ENCODE measurements around the gene PLSCR3. TPM values are rescaled to one million over a fixed set of nuclear protein-coding genes. Genes with fewer than 3 reads are reported as not detected.

PLSCR3 gene
- total RNA-seq, 2 experiments from 2014 or later: 78.2 to 87.0 TPM

DNA sequence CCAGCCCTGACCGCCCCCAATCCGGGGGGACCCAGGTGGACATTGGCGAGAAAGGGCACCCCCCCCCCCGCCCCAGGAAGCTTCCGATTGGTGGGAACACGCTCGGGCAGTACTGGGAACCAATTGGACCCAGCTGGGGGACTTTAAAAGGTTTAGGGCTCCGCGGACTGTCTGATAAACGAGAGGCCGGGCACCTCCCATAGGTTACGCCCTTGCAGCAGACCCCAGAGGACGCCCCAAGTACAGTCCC lies 9.3 kb upstream of the PLSCR3 start:
- POLR2A ChIA-PET: interaction anchor here (0.8 to 1.5 kb wide), 10 partner anchors 9 to 283 kb away, joined by 3 to 8 read pairs (median 4); partner anchors contain the start of genes PLSCR3, POLR2A, TP53 and WRAP53
- no peaks in the 10 kb centered on the region for H3K27me3 Mint-ChIP-seq
- peak overlapping the region; percentile 97 for H3K4me3 Mint-ChIP-seq
- DNase-seq: no peak
- intact Hi-C loops (cut with micrococcal nuclease): loop anchor here (5.0 kb wide), 1 partner anchor 96 kb away; the partner anchor contains the start of gene EIF5A
- peaks cover 25% of the 10 kb centered on the region for H3K4me1 Mint-ChIP-seq (ENCODE audit: low read depth)
- CTCF ChIA-PET: interaction anchor here (0.8 to 3.0 kb wide), 10 partner anchors 19 to 690 kb away, joined by 3 to 25 read pairs (median 3); partner anchors contain the start of genes SENP3 and TP53
- H3K27ac Mint-ChIP-seq: peak overlapping the region; percentile 92
- H3K36me3 Mint-ChIP-seq: no peaks in the 10 kb centered on the region
- H3K9me3 Mint-ChIP-seq: no peaks in the 10 kb centered on the region

DNA sequence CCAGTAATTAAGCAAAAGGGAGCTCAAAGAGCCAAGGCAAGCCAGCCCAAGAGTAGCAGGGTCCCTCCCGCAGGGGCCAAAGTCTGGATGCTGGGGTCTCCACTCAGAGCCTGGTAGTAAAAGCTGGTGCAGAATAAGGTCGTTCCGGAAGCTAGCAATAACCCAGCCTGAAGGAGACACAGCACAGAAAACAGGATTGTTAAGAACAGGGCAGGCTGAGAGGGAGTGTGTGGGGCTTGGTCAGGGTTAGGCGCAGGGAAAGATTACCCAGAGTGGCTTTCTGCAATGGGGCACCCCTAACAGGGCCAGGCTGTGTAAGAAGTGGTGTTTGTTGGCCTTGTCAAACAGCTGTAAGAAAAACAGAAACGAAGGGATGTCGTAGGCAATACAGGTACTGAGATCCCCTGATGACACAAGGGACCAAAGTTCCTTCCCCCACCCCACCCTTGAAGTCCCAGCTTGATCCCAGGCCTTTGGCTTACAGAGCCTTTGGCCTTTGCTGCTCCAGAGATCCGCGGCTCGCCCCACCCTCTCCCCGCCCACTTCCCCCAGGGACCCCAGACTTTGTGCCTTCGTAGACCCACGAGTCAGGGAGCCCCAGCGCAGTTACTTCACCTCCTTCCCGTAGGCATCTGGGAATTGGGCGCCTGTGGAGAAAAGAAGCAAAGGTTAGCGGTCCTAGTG lies 8.9 kb upstream of the PLSCR3 start:
- Mint-ChIP-seq H3K27ac (peak overlapping the region; percentile 92), H3K9me3 (no peaks in the 10 kb centered on the region), H3K27me3 (no peaks in the 10 kb centered on the region), H3K36me3 (no peaks in the 10 kb centered on the region), H3K4me1 (ENCODE audit: low read depth) (peaks cover 25% of the 10 kb centered on the region), H3K4me3 (peak overlapping the region; percentile 97)
- ChIA-PET POLR2A (interaction anchor here (1.1 to 1.5 kb wide), 6 partner anchors 8 to 284 kb away, joined by 3 to 8 read pairs (median 4); partner anchors contain the start of genes PLSCR3, POLR2A, TP53 and WRAP53), CTCF (interaction anchor here (0.8 to 3.0 kb wide), 7 partner anchors 20 to 690 kb away, joined by 3 to 25 read pairs (median 3); partner anchors contain the start of genes SENP3 and TP53)
- intact Hi-C loops (cut with micrococcal nuclease): loop anchor here (5.0 kb wide), 1 partner anchor 96 kb away; the partner anchor contains the start of gene EIF5A
- DNase-seq: peak; percentile 37

DNA sequence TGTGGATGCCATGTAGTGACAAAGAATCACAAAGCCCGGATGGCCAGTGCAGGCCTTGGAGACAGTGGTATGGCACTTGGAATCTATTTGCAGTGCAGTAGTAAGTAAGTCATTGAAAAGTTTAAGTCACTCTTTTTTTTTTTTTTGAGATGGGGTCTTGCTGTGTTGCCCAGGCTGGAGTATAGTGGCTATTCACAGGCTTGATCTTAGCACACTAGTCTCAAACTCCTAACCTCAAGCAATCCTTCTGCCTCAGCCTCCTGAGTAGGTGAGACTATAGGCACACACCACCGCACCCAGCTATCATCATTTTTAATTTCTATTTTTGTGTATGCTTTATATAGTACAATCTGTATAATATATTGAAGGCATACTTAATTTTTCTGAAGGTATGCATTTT lies 4.3 kb upstream of the PLSCR3 start:
- DNase-seq: no peak
- H3K4me3 Mint-ChIP-seq: no peak overlapping the region
- no peaks in the 10 kb centered on the region for H3K36me3 Mint-ChIP-seq
- intact Hi-C loops (cut with micrococcal nuclease): no loop called here
- CTCF ChIA-PET: interaction anchor here (0.8 to 2.0 kb wide), 3 partner anchors 38 to 67 kb away, joined by 3 to 7 read pairs (median 3); partner anchors contain the start of gene TMEM95
- peaks cover 16% of the 10 kb centered on the region for H3K4me1 Mint-ChIP-seq (ENCODE audit: low read depth)
- no peaks in the 10 kb centered on the region for H3K27me3 Mint-ChIP-seq
- H3K27ac Mint-ChIP-seq: no peak overlapping the region
- POLR2A ChIA-PET: no interaction called here
- no peaks in the 10 kb centered on the region for H3K9me3 Mint-ChIP-seq

DNA sequence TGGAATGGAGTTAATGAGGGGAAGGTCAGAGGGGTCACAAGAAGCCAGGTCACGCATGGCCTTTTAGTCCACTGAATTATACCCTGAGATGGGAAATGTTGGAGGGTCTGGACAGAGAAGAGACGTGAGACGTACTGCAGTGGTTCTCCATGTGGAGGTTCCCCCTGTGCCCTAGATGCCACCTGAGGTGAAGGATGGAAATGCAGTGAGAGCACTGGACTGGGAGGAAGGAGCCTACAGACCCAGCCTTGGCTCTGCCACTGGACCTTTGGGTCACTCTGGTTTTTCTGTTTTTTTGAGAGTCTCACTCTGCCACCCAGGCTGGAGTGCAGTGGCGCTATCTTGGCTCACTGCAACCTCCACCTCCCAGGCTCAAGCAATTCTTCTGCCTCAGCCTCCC lies 1.8 kb upstream of the PLSCR3 start:
- H3K27me3 Mint-ChIP-seq: no peaks in the 10 kb centered on the region
- no peak overlapping the region for H3K27ac Mint-ChIP-seq
- POLR2A ChIA-PET: no interaction called here
- H3K36me3 Mint-ChIP-seq: peaks cover 16% of the 10 kb centered on the region
- peak overlapping the region; percentile 11 for H3K4me3 Mint-ChIP-seq
- peaks cover 25% of the 10 kb centered on the region for H3K4me1 Mint-ChIP-seq (ENCODE audit: low read depth)
- CTCF ChIA-PET: interaction anchor here (1.2 kb wide), 1 partner anchor 85 kb away, joined by 3 read pairs; the partner anchor contains the start of gene SLC35G6
- intact Hi-C loops (cut with micrococcal nuclease): no loop called here
- no peak for DNase-seq
- H3K9me3 Mint-ChIP-seq: no peaks in the 10 kb centered on the region

DNA sequence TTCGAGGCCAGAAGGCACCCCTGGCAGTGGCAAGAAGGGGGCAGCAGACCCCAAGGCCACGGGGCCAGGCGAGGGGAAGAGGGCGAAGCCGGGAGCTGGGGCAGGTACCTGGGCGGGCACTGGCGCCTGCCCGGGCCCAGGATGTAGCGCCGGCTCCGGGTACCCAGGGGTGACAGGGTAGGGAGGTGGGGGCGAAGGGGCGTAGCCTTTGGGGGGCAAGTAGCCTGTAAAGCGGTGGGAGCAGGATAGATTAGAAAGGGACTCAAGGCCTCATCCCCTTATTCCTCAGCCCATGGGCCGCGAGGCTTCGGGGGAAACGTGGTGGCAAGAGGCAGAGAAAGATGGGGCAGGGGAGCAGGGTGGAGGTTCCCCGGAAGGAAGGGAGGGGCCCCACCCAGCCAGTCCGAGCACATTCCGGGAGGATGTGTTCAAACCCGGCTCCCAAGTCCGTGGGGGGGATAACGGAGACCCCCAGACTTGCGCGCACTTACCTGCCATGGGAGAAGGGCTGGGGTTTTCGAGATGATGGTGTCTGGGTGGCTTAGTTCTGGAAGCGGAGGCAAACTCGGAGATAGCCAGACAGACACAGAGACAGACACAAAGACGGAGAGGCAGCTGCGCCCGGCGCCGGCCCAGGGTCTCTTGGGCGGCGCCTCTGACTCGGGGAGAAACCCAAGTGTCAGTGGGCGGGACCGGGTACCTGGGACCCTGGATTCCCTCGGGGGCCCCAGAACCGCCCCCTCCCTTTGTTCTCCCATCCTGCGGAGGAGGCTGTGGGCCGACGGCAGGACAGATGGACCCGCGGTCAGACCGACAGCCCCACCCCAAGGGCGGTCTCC lies 493 bp downstream of the PLSCR3 start:
- CTCF ChIA-PET: interaction anchor here (0.7 to 2.1 kb wide), 5 partner anchors 38 to 293 kb away, joined by 3 to 9 read pairs (median 4); partner anchors contain the start of genes SLC2A4, TMEM95 and TP53

DNA sequence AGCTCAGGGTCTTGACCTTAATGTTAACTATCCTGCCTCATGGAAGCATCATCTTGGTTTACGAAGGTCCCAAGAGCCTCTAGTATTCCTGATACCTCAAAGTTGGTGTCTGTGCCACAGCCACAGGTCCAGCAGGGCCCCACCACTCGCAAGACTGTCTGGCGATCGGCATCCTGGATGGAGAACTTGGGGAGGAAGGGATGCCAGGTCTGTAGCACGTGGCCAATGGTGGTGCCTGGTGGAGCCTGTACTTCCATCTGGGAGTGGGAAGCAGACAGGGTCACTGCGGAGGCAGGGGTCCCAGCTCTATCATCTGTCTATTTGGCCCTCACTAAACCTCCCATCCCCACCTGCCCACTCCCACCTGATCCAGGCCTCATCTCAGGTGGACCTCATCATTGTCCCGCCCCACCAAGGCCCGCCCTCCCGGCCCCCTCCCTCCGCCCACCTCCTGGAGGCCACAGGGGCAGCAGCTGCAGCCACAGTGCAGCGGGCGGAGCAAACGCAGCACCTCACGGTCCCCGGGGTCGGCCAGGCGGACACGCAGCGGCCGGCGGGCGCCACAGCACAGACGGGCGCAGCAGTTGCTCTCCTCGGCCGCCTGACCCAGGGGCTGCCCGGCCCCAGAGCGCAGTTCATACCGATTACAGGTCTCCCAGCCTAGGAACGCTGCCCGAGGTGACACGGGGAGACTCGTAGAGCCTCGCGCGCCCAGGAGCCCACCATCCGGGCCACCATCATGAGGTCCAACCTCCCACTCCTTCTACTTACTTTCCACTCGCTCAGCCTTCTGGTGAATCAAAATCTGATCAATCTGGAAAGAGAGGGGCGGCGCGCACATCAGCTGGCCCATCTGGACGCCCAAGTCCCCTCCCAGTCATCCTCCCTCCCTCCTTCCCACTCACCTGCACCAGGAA lies 1.4 kb downstream of the PLSCR3 start:
- Mint-ChIP-seq H3K9me3 (no peaks in the 10 kb centered on the region), H3K4me1 (ENCODE audit: low read depth) (peaks cover 29% of the 10 kb centered on the region), H3K27ac (peak overlapping the region; percentile 67), H3K36me3 (peaks cover 28% of the 10 kb centered on the region), H3K27me3 (no peaks in the 10 kb centered on the region), H3K4me3 (peak overlapping the region; percentile 95)
- ChIA-PET POLR2A (no interaction called here), CTCF (interaction anchor here (1.2 to 2.1 kb wide), 2 partner anchors 43 to 44 kb away, joined by 6 to 9 read pairs; no protein-coding TSS in a partner anchor)
- DNase-seq: no peak
- intact Hi-C loops (cut with micrococcal nuclease): loop anchor here (5.0 kb wide), 1 partner anchor 111 kb away; the partner anchor contains the start of gene SLC2A4

More for the DNA sequence above, 493 bp downstream of the PLSCR3 start:
- Mint-ChIP-seq H3K36me3 (peaks cover 28% of the 10 kb centered on the region), H3K4me1 (ENCODE audit: low read depth) (peaks cover 29% of the 10 kb centered on the region), H3K9me3 (no peaks in the 10 kb centered on the region), H3K27ac (peak overlapping the region; percentile 88), H3K4me3 (peak overlapping the region; percentile 95), H3K27me3 (no peaks in the 10 kb centered on the region)
- POLR2A ChIA-PET: interaction anchor here (0.7 to 1.6 kb wide), 3 partner anchors 10 to 90 kb away, joined by 3 to 8 read pairs (median 3); partner anchors contain the start of genes POLR2A and TMEM256
- intact Hi-C loops (cut with micrococcal nuclease): loop anchor here (1.0 to 5.0 kb wide), 3 partner anchors 10 to 112 kb away; partner anchors contain the start of genes SLC2A4, TMEM102 and TMEM256
- DNase-seq: peak; percentile 51

DNA sequence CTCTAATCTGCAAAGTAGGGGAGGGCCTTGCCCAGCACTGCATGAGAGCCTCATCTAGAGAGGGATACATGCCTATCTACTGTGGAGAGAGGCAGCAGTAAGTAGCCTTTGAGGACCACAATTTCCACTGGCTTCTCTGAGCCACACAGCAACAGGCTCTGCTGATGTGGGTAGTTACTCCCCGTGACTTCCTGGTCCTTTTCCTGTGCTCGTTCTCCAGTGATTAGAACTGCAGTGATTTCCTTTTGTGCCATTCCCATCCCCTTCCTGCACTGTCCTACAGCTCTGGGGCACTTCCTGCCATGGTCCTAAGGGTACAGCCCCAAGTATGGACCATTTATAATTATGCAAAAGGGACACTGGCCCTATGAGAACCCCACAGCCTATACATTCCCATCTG lies 3.0 kb downstream of the PLSCR3 start:
- no peak for DNase-seq
- Mint-ChIP-seq H3K27ac (peak overlapping the region; percentile 75), H3K4me1 (ENCODE audit: low read depth) (peaks cover 29% of the 10 kb centered on the region), H3K9me3 (no peaks in the 10 kb centered on the region), H3K4me3 (no peak overlapping the region), H3K36me3 (peaks cover 28% of the 10 kb centered on the region), H3K27me3 (no peaks in the 10 kb centered on the region)
- ChIA-PET CTCF (no interaction called here), POLR2A (no interaction called here)
- intact Hi-C loops (cut with micrococcal nuclease): loop anchor here (5.0 kb wide), 1 partner anchor 109 kb away; the partner anchor contains the start of gene SLC2A4

DNA sequence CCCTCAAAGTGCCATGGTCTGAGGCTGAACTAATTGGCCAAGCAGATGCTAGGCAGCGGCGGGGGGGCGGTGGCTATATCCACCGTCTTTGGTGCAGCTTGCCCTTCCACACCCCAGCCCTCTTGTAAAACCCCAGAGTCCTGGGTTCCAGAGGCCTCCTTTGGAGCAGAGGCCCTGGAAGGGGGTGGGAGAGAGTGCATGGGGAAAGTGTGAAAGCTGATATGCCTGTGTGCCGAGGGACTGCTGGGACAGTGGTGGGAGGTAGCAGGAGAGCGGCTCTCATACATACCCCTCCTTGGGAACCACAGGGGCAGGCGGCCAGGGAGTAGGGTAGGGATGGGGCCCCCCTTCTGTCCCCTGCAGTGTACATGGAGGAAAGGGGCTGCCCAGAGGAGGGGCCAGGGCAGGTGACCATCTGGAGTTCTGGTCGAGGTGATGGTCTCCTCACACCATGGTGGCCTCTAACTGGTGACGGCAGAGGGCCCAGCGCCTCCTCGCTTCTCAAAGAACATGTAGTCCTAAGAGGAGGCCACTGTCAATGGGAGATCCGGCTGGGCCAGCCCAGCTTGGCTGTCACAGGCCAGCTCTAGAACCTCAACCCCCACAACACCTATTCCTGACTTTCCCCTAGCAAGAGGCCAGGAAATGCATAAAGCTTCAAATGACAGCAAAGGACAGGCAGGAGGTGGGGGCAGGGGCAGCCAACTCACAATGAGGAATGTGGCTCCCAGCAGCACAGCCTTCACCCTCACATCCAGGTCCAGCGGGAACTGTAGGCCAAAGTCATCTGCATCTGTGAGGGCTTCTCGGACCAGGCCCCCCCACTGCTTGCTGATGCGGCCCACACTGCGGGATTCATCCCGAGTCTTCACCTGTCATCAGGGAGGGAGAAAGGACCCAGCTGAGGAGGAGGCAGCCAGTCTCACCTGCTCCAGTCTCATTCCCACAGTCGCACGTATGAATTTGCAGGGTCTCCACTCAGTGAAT lies 4.1 kb downstream of the PLSCR3 start:
- Mint-ChIP-seq H3K9me3 (no peaks in the 10 kb centered on the region), H3K4me3 (no peak overlapping the region), H3K36me3 (peaks cover 28% of the 10 kb centered on the region), H3K4me1 (ENCODE audit: low read depth) (peaks cover 29% of the 10 kb centered on the region), H3K27me3 (no peaks in the 10 kb centered on the region), H3K27ac (no peak overlapping the region)
- POLR2A ChIA-PET: interaction anchor here (1.4 kb wide), 1 partner anchor 13 kb away, joined by 4 read pairs; the partner anchor contains the start of gene TMEM256
- CTCF ChIA-PET: interaction anchor here (1.6 kb wide), 1 partner anchor 34 kb away, joined by 9 read pairs; no protein-coding TSS in a partner anchor
- no peak for DNase-seq
- intact Hi-C loops (cut with micrococcal nuclease): loop anchor here (5.0 kb wide), 1 partner anchor 108 kb away; the partner anchor contains the start of gene SLC2A4

DNA sequence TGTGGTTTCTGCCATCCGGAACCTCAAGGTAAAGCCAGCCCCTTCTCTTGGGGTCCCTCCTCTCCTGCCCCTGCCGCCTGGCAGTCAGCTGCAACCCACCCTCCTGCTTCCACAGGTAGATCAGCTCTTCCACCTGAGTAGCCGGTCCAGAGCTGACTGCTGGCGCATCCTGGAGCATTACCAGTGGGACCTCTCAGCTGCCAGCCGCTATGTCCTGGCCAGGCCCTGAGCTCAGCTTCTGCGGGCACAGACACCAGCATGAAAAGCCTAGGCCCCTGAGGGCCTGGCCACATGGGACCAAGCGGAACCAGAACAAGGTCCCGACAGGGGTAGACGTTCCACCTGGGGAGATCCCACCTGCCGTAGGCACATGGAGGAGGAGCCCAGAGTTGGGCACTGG lies 5.5 kb downstream of the PLSCR3 start:
- Mint-ChIP-seq H3K4me1 (ENCODE audit: low read depth) (peaks cover 28% of the 10 kb centered on the region), H3K27me3 (no peaks in the 10 kb centered on the region), H3K4me3 (no peak overlapping the region), H3K27ac (no peak overlapping the region), H3K9me3 (no peaks in the 10 kb centered on the region), H3K36me3 (peaks cover 28% of the 10 kb centered on the region)
- ChIA-PET CTCF (interaction anchor here (1.6 kb wide), 1 partner anchor 33 kb away, joined by 9 read pairs; no protein-coding TSS in a partner anchor), POLR2A (interaction anchor here (0.6 to 1.4 kb wide), 3 partner anchors 13 to 59 kb away, joined by 3 to 4 read pairs (median 3); partner anchors contain the start of gene TMEM256)
- no peak for DNase-seq
- intact Hi-C loops (cut with micrococcal nuclease): no loop called here
